HCT116 (cell line): ENCODE results near the gene MYBPHL. TPM values are rescaled to one million over a fixed set of nuclear protein-coding genes. Genes with fewer than 3 reads are reported as not detected.

Source experiments
- ATAC-seq: fragments of 200-7000 bp; cut with Tn5 transposase; 2 replicates; pipeline ENCODE4 v1.9.1; 2020; ENCODE audit warnings: mild to moderate bottlenecking, moderate library complexity
- BruUV-seq: library from RNA; stranded (reverse); fragments of 400-500 nt; replicated peaks from 2 replicates; lab custom pipeline; 2021; lab: Mats Ljungman, UMichigan
- CTCF ChIA-PET: fragments of 300-600 bp; sonication (Branson Sonifier 250); formaldehyde crosslinking; loops from one replicate; lab custom pipeline; 2021; ENCODE audit warnings: antibody characterized with exemption; lab: Charles Lee
- POLR2A ChIA-PET: fragments of 300-600, 350-600 bp; sonication (Branson Sonifier 250); formaldehyde crosslinking; loops from one replicate; lab custom pipeline; 2021; ENCODE audit warnings: antibody characterized with exemption; lab: Charles Lee
- RAD21 ChIA-PET, 2 experiments: fragments of 300-600 bp; sonication (Branson Sonifier 250); formaldehyde crosslinking; loops; one replicate each; lab custom pipeline; 2023; ENCODE audit warnings: low total read pairs in 2 of 2; ENCODE audit not compliant: uncharacterized antibody in 2 of 2, unreplicated experiment in 2 of 2, low non-redundant PET in 1 of 2; lab: Charles Lee
- DNase-seq: peaks from one replicate; pipeline ENCODE4 v3.0.0-alpha.2; 2010; ENCODE audit warnings: low read depth, low spot score
- H2AFZ ChIP-seq: fragments of 200-600 bp; shearing (Covaris generic), sonication (generic); 2 replicates; pipeline ENCODE4 v1.6.1; 2017; ENCODE audit warnings: low read depth, mixed run types, mixed read lengths, antibody characterized with exemption, low read length; ENCODE audit not compliant: poor library complexity, severe bottlenecking
- H3K27ac ChIP-seq: 2 replicates; pipeline ENCODE4 v1.5.1; 2012; ENCODE audit warnings: low read depth, low read length
- H3K27me3 ChIP-seq: fragments of 200-600 bp; sonication (generic); 2 replicates; pipeline ENCODE4 v1.6.1; 2016; ENCODE audit warnings: mixed run types, low read length, mixed read lengths; ENCODE audit not compliant: insufficient read depth
- H3K36me3 ChIP-seq, 2 experiments: fragments of 200-500 bp in 1 of 2; fragments of 200-600 bp in 1 of 2; sonication (Bioruptor generic) in 1 of 2; sonication (generic) in 1 of 2; 2 replicates each; pipeline versions ENCODE4 v1.5.1 to v1.6.1; 2014 to 2016; ENCODE audit warnings: low read length in 2 of 2, inconsistent platforms in 1 of 2, mixed read lengths in 1 of 2, mixed run types in 1 of 2; ENCODE audit not compliant: insufficient read depth in 2 of 2, control insufficient read depth in 1 of 2
- H3K4me1 ChIP-seq, 2 experiments: fragments of 200-600 bp in 1 of 2; sonication (generic) in 1 of 2; 2 replicates each; pipeline versions ENCODE4 v1.5.1 to v1.6.1; 2012 to 2017; ENCODE audit warnings: low read length in 2 of 2, inconsistent platforms in 1 of 2, mild to moderate bottlenecking in 1 of 2, mixed read lengths in 1 of 2, mixed run types in 1 of 2, moderate library complexity in 1 of 2; ENCODE audit not compliant: insufficient read depth in 2 of 2, control insufficient read depth in 1 of 2
- H3K4me2 ChIP-seq: fragments of 200-600 bp; sonication (generic); 2 replicates; pipeline ENCODE4 v1.6.1; 2017; ENCODE audit warnings: mixed run types, low read length, mixed read lengths
- H3K4me3 ChIP-seq, 2 experiments: fragments of 200-600 bp in 1 of 2; sonication (generic) in 1 of 2; replicated peaks in 1 of 2; 2 replicates each; pipeline ENCODE4 v1.5.1; 2011 to 2016; ENCODE audit warnings: low read length in 2 of 2, control low read depth in 1 of 2, low read depth in 1 of 2, mild to moderate bottlenecking in 1 of 2, mixed read lengths in 1 of 2, mixed run types in 1 of 2
- H3K79me2 ChIP-seq: fragments of 200-600 bp; sonication (generic); 2 replicates; pipeline ENCODE4 v1.6.1; 2017; ENCODE audit warnings: mild to moderate bottlenecking, mixed run types, low read length, moderate library complexity, mixed read lengths; ENCODE audit not compliant: insufficient read depth
- H3K9ac ChIP-seq: fragments of 200-600 bp; sonication (generic); 2 replicates; pipeline ENCODE4 v1.6.1; 2016; ENCODE audit warnings: low read length, mixed read lengths
- H3K9me2 ChIP-seq: fragments of 200-600 bp; sonication (generic), shearing (Covaris generic); 2 replicates; pipeline ENCODE4 v1.6.1; 2017; ENCODE audit warnings: mixed run types, mild to moderate bottlenecking, moderate library complexity; ENCODE audit not compliant: insufficient read depth
- H3K9me3 ChIP-seq, 2 experiments: fragments of 200-500 bp in 1 of 2; fragments of 200-600 bp in 1 of 2; sonication (Bioruptor generic) in 1 of 2; sonication (generic) in 1 of 2; 2 replicates each; pipeline ENCODE4 v1.6.1; 2014 to 2017; ENCODE audit warnings: low read length in 2 of 2, mixed read lengths in 2 of 2, inconsistent platforms in 1 of 2, low read depth in 1 of 2, mild to moderate bottlenecking in 1 of 2, mixed run types in 1 of 2, moderate library complexity in 1 of 2; ENCODE audit not compliant: control insufficient read depth in 1 of 2, insufficient read depth in 1 of 2
- H4K20me1 ChIP-seq: fragments of 200-600 bp; sonication (generic), shearing (Covaris generic); 2 replicates; pipeline ENCODE4 v1.6.1; 2017; ENCODE audit warnings: mixed run types, mild to moderate bottlenecking, moderate library complexity; ENCODE audit not compliant: insufficient read depth
- CBX3 ChIP-seq: IDR thresholded peaks from 2 replicates; pipeline ENCODE4 v1.6.1; 2012; ENCODE audit warnings: low read depth
- CEBPB ChIP-seq: IDR thresholded peaks from 2 replicates; pipeline ENCODE4 v1.6.1; 2012; ENCODE audit warnings: low read depth
- EGR1 ChIP-seq: IDR thresholded peaks from 2 replicates; pipeline ENCODE4 v1.6.1; 2012; ENCODE audit warnings: low read depth
- EZH2phosphoT487 ChIP-seq: fragments of 200-600 bp; IDR thresholded peaks from 2 replicates; pipeline ENCODE4 v1.6.1; 2018; ENCODE audit warnings: antibody characterized with exemption, borderline replicate concordance
- FOSL1 ChIP-seq: IDR thresholded peaks from 2 replicates; pipeline ENCODE4 v1.6.1; 2012; ENCODE audit warnings: low read depth
- JUND ChIP-seq: IDR thresholded peaks from 2 replicates; pipeline ENCODE4 v1.6.1; 2012
- POLR2A ChIP-seq: IDR thresholded peaks from 2 replicates; pipeline ENCODE4 v1.7.0; 2011; ENCODE audit warnings: borderline replicate concordance; ENCODE audit not compliant: insufficient read depth, insufficient read length; ENCODE audit errors: extremely low read depth
- POLR2AphosphoS5 ChIP-seq: IDR thresholded peaks from 2 replicates; pipeline ENCODE4 v1.6.1; 2011; ENCODE audit warnings: mild to moderate bottlenecking, low read depth, low read length, moderate library complexity
- RAD21 ChIP-seq: IDR thresholded peaks from 2 replicates; pipeline ENCODE4 v1.6.1; 2012; ENCODE audit warnings: low read depth, mild to moderate bottlenecking
- SIN3A ChIP-seq: IDR thresholded peaks from 2 replicates; pipeline ENCODE4 v1.6.1; 2012; ENCODE audit warnings: low read depth
- SP1 ChIP-seq: IDR thresholded peaks from 2 replicates; pipeline ENCODE4 v1.6.1; 2012; ENCODE audit warnings: low read depth
- SRF ChIP-seq: IDR thresholded peaks from 2 replicates; pipeline ENCODE4 v1.6.1; 2012; ENCODE audit warnings: low read depth
- TCF7L2 ChIP-seq: IDR thresholded peaks from 2 replicates; pipeline ENCODE4 v1.7.0; 2011; ENCODE audit warnings: borderline replicate concordance, inconsistent platforms; ENCODE audit not compliant: insufficient read depth, insufficient read length; ENCODE audit errors: extremely low read depth
- YY1 ChIP-seq: IDR thresholded peaks from 2 replicates; pipeline ENCODE4 v1.6.1; 2011; ENCODE audit warnings: low read length, low read depth, moderate library complexity, mild to moderate bottlenecking; ENCODE audit not compliant: insufficient replicate concordance; ENCODE audit errors: extremely low read depth
- ZNF274 ChIP-seq: fragments of 200-500 bp; sonication (Bioruptor generic); IDR thresholded peaks from 2 replicates; pipeline ENCODE4 v1.6.1; 2014; ENCODE audit warnings: mild to moderate bottlenecking, low read depth, low read length, inconsistent platforms
- intact Hi-C: fragments of 100-400 bp; cut with micrococcal nuclease; formaldehyde crosslinking; loops from 2 replicates; pipeline ENCODE4 v1.10.0; 2022
- total RNA-seq: library from RNA; stranded (reverse); gene quantifications from one replicate; pipeline ENCODE4 v1.2.1, GENCODE V29; 2021; ENCODE audit not compliant: unreplicated experiment
- TF ChIP-seq, protein P1 (sequence below): IDR thresholded peaks from 2 replicates; pipeline ENCODE4 v1.6.1; 2011; ENCODE audit warnings: mild to moderate bottlenecking, low read length, moderate library complexity; ENCODE audit not compliant: insufficient replicate concordance; ENCODE audit errors: extremely low read depth
- TF ChIP-seq, protein P2 (sequence below): IDR thresholded peaks from 2 replicates; pipeline ENCODE4 v1.6.1; 2012; ENCODE audit warnings: low read depth
- TF ChIP-seq, protein P3 (sequence below): IDR thresholded peaks from 2 replicates; pipeline ENCODE4 v1.6.1; 2012

MYBPHL gene
- total RNA-seq, 1 experiment from 2014 or later = 1.0 TPM

DNA sequence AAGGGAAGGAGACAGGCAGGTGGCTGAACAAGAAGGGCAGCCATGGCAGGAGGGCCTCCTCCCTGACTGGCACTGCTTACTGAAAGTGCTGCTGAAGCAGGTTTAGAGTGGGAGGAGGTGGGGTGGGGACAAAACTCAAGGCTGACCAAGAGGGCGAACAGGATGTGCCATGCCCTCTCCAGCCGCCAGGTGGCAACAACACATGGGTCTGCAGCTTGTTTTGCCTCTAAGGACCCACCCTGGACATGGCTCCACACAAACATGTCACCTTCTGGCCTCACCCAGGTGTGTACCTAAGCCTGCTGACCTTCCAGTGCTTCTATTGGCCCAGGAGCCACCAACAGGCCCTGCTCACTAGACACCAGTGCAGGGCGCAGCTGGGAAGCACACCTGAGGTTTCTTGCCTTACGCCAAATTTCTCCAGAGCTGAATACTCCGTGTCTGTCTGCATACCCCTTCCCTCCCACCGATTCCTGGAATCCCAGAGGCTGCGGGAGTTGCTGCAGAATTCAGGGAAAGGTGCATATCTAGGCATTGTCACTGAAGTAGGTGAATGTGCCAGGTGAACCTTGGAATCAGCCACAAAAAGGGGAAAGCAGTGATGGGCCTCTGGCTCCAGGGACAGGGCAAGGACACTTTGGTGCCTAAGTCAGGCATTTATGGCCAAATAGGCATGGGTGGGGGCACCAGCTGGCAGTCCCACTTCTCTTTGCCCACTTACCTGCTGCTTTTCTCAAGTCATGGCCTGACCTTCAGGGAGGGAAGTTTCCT is 29.2 kb downstream of the MYBPHL start (continued):
- TF ChIP-seq, protein P1, sequence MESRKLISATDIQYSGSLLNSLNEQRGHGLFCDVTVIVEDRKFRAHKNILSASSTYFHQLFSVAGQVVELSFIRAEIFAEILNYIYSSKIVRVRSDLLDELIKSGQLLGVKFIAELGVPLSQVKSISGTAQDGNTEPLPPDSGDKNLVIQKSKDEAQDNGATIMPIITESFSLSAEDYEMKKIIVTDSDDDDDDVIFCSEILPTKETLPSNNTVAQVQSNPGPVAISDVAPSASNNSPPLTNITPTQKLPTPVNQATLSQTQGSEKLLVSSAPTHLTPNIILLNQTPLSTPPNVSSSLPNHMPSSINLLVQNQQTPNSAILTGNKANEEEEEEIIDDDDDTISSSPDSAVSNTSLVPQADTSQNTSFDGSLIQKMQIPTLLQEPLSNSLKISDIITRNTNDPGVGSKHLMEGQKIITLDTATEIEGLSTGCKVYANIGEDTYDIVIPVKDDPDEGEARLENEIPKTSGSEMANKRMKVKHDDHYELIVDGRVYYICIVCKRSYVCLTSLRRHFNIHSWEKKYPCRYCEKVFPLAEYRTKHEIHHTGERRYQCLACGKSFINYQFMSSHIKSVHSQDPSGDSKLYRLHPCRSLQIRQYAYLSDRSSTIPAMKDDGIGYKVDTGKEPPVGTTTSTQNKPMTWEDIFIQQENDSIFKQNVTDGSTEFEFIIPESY = no peak
- TF ChIP-seq YY1 = peak; percentile 39
- TF ChIP-seq CBX3 = no peak
- no peak for TF ChIP-seq POLR2A
- no peak for TF ChIP-seq EGR1

DNA sequence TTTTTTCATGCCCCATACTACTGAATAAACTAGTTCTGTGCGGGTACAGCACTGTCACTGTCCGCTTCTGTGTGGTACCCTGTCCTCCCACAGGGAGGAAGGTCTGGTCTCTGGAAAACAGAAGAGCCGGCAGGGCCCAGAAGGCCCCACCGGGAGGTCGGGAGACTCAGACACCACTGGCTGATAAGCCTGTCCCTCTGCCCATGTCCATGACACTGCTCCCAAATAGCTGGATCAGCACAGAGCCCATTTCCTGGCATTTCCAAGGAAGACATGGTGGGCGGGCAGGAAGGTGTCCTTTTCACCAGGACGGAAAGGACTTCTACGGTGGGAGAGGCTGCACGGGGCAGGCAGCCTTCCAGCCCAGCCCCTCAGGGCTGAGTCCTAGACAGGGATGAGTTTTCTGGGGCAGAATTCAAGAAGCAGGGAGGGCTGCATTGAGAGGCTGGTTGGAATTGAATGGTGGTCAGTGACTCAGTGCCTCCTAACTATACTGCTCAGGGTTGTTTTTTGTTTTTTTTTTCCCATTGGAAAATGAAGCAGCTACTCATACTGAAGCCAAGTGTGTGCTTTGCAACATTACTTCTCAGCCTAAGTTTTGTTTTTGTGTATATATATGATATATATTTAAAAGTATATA is 31.0 kb downstream of the MYBPHL start:
- no TSS peak for BruUV-seq
- Histone ChIP-seq H3K9me2 (no peaks in the 10 kb centered on the region), H3K79me2 (no peaks in the 10 kb centered on the region), H3K27me3 (no peaks in the 10 kb centered on the region), H3K4me3 (no peak overlapping the region), H3K27ac (peak overlapping the region; percentile 43), H3K9ac (0 out of 2 replicates have a peak overlapping the region, but pooled peaks have one; percentile 8), H3K4me1 (peaks cover 35 to 47% of the 10 kb centered on the region in 2 experiments), H2AFZ (no peak overlapping the region), H3K9me3 (no peaks in the 10 kb centered on the region)
- CTCF ChIA-PET = interaction anchor here (0.7 to 5.0 kb wide), 3 partner anchors 124 to 257 kb away, joined by 4 to 95 read pairs (median 8); partner anchors contain the start of gene SORT1
- intact Hi-C loops = loop anchor here (2.0 kb wide), 2 partner anchors 123 to 257 kb away; no protein-coding TSS in a partner anchor
- TF ChIP-seq FOSL1 (no peak), SRF (no peak), ZNF274 (no peak), RAD21 (no peak), POLR2AphosphoS5 (no peak), SIN3A (no peak), YY1 (no peak), EZH2phosphoT487 (no peak), SP1 (no peak), CEBPB (no peak), TCF7L2 (no peak), POLR2A (no peak), JUND (no peak), CBX3 (no peak), EGR1 (no peak)
- TF ChIP-seq, protein P2, sequence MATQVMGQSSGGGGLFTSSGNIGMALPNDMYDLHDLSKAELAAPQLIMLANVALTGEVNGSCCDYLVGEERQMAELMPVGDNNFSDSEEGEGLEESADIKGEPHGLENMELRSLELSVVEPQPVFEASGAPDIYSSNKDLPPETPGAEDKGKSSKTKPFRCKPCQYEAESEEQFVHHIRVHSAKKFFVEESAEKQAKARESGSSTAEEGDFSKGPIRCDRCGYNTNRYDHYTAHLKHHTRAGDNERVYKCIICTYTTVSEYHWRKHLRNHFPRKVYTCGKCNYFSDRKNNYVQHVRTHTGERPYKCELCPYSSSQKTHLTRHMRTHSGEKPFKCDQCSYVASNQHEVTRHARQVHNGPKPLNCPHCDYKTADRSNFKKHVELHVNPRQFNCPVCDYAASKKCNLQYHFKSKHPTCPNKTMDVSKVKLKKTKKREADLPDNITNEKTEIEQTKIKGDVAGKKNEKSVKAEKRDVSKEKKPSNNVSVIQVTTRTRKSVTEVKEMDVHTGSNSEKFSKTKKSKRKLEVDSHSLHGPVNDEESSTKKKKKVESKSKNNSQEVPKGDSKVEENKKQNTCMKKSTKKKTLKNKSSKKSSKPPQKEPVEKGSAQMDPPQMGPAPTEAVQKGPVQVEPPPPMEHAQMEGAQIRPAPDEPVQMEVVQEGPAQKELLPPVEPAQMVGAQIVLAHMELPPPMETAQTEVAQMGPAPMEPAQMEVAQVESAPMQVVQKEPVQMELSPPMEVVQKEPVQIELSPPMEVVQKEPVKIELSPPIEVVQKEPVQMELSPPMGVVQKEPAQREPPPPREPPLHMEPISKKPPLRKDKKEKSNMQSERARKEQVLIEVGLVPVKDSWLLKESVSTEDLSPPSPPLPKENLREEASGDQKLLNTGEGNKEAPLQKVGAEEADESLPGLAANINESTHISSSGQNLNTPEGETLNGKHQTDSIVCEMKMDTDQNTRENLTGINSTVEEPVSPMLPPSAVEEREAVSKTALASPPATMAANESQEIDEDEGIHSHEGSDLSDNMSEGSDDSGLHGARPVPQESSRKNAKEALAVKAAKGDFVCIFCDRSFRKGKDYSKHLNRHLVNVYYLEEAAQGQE = no peak
- TF ChIP-seq, protein P3, sequence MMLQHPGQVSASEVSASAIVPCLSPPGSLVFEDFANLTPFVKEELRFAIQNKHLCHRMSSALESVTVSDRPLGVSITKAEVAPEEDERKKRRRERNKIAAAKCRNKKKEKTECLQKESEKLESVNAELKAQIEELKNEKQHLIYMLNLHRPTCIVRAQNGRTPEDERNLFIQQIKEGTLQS = no peak
- TF ChIP-seq, all 23 proteins: peak for 0
- ChIA-PET RAD21 (no interaction called here), POLR2A (no interaction called here)
- Histone ChIP-seq H3K4me2 (peak overlapping the region; percentile 63), H4K20me1 (no peaks in the 10 kb centered on the region), H3K36me3 (peaks cover 6 to 15% of the 10 kb centered on the region in 2 experiments; a peak in 3 of 4 replicates)
- DNase-seq = no peak
- ATAC-seq = no peak
